Activated naive CD4-positive, alpha-beta T cell treated with anti-CD3 and anti-CD28 coated beads, Interleukin-2, amount 10 ng/mL, durations not matched to agents 7 days and 5 days (primary cell): Measurements from ENCODE around the gene UBC.
"Not testable (repeated sequence)": the region's sequence is repeated elsewhere in the genome, so short reads cannot be mapped to it uniquely, and the experiment has no call there.

ENCODE experiments used
- CTCF ChIA-PET: fragments of 350-600 bp; sonication (Branson Sonifier 250); formaldehyde crosslinking; loops from one replicate; lab custom pipeline; 2021; ENCODE audit warnings: antibody characterized with exemption; lab: Charles Lee
- DNase-seq: peaks from one replicate; pipeline ENCODE4 v3.0.0-alpha.2; 2020
- H3K27ac Mint-ChIP-seq: one replicate; pipeline ENCODE4 v1.8.0; 2021; ENCODE audit warnings: mild to moderate bottlenecking, moderate library complexity, mixed read lengths
- H3K27me3 Mint-ChIP-seq: one replicate; pipeline ENCODE4 v1.8.0; 2021; ENCODE audit warnings: mild to moderate bottlenecking, mixed read lengths
- H3K36me3 Mint-ChIP-seq: one replicate; pipeline ENCODE4 v1.8.0; 2021; ENCODE audit warnings: mixed read lengths
- H3K4me1 Mint-ChIP-seq: one replicate; pipeline ENCODE4 v1.8.0; 2021; ENCODE audit warnings: mixed read lengths
- H3K4me3 Mint-ChIP-seq: one replicate; pipeline ENCODE4 v1.8.0; 2021; ENCODE audit warnings: mild to moderate bottlenecking, moderate library complexity, mixed read lengths
- H3K9me3 Mint-ChIP-seq: one replicate; pipeline ENCODE4 v1.8.0; 2021; ENCODE audit warnings: mixed read lengths

Gene UBC

GRCh38 chr12:124941170-124941527 is 26.7 kb upstream of the UBC start:
- H3K4me1 Mint-ChIP-seq = peaks cover 22% of the 10 kb centered on the region
- CTCF ChIA-PET = interaction anchor here (0.5 to 8.7 kb wide), 21 partner anchors 11 to 241 kb away, joined by 3 to 156 read pairs (median 4); partner anchors contain the start of genes AACS, BRI3BP and UBC
- H3K27ac Mint-ChIP-seq = no peak overlapping the region
- no peaks in the 10 kb centered on the region for H3K9me3 Mint-ChIP-seq
- H3K27me3 Mint-ChIP-seq = no peaks in the 10 kb centered on the region
- no peak for DNase-seq
- H3K36me3 Mint-ChIP-seq = peaks cover 10% of the 10 kb centered on the region
- no peak overlapping the region for H3K4me3 Mint-ChIP-seq

GRCh38 chr12:124940393-124941169 is 26.1 kb upstream of the UBC start:
- peaks cover 7% of the 10 kb centered on the region for H3K36me3 Mint-ChIP-seq
- CTCF ChIA-PET = interaction anchor here (0.5 to 8.7 kb wide), 23 partner anchors 10 to 242 kb away, joined by 3 to 156 read pairs (median 4); partner anchors contain the start of genes AACS, BRI3BP and UBC
- H3K4me3 Mint-ChIP-seq = no peak overlapping the region
- no peak overlapping the region for H3K27ac Mint-ChIP-seq
- DNase-seq = peak; percentile 90
- H3K9me3 Mint-ChIP-seq = no peaks in the 10 kb centered on the region
- peaks cover 24% of the 10 kb centered on the region for H3K4me1 Mint-ChIP-seq
- no peaks in the 10 kb centered on the region for H3K27me3 Mint-ChIP-seq

GRCh38 chr12:124940143-124940392 is 25.6 kb upstream of the UBC start:
- DNase-seq = no peak
- peaks cover 24% of the 10 kb centered on the region for H3K4me1 Mint-ChIP-seq
- H3K36me3 Mint-ChIP-seq = peaks cover 9% of the 10 kb centered on the region
- CTCF ChIA-PET = interaction anchor here (1.0 to 8.7 kb wide), 18 partner anchors 10 to 130 kb away, joined by 3 to 156 read pairs (median 4); partner anchors contain the start of genes AACS, BRI3BP and UBC
- H3K4me3 Mint-ChIP-seq = no peak overlapping the region
- no peak overlapping the region for H3K27ac Mint-ChIP-seq
- H3K9me3 Mint-ChIP-seq = no peaks in the 10 kb centered on the region
- H3K27me3 Mint-ChIP-seq = no peaks in the 10 kb centered on the region

- Mint-ChIP-seq H3K27ac (no peak overlapping the region), H3K9me3 (no peaks in the 10 kb centered on the region), H3K27me3 (no peaks in the 10 kb centered on the region), H3K4me3 (no peak overlapping the region), H3K4me1 (peaks cover 24% of the 10 kb centered on the region), H3K36me3 (peaks cover 9% of the 10 kb centered on the region)
- peak; percentile 90 for DNase-seq
- CTCF ChIA-PET = interaction anchor here (1.1 to 8.7 kb wide), 12 partner anchors 12 to 130 kb away, joined by 3 to 156 read pairs (median 7); partner anchors contain the start of genes AACS, BRI3BP and UBC
Observed at GRCh38 chr12:124939421-124940142, 25.1 kb upstream of the UBC start.

- CTCF ChIA-PET = interaction anchor here (1.4 to 8.7 kb wide), 5 partner anchors 11 to 36 kb away, joined by 4 to 156 read pairs (median 24); partner anchors contain the start of gene UBC
- Mint-ChIP-seq H3K4me1 (peaks cover 24% of the 10 kb centered on the region), H3K36me3 (peaks cover 11% of the 10 kb centered on the region), H3K4me3 (no peak overlapping the region), H3K27me3 (no peaks in the 10 kb centered on the region), H3K27ac (no peak overlapping the region), H3K9me3 (no peaks in the 10 kb centered on the region)
- DNase-seq = peak; percentile 76
Observed at GRCh38 chr12:124939079-124939420, 24.6 kb upstream of the UBC start.

GRCh38 chr12:124938587-124938986 is 24.1 kb upstream of the UBC start:
- CTCF ChIA-PET = interaction anchor here (1.4 to 8.7 kb wide), 5 partner anchors 11 to 35 kb away, joined by 4 to 156 read pairs (median 24); partner anchors contain the start of gene UBC
- H3K27me3 Mint-ChIP-seq = no peaks in the 10 kb centered on the region
- H3K27ac Mint-ChIP-seq = no peak overlapping the region

GRCh38 chr12:124938108-124938507 is 23.7 kb upstream of the UBC start:
- Mint-ChIP-seq H3K4me3 (no peak overlapping the region), H3K4me1 (peaks cover 24% of the 10 kb centered on the region), H3K9me3 (no peaks in the 10 kb centered on the region), H3K27ac (no peak overlapping the region), H3K27me3 (no peaks in the 10 kb centered on the region), H3K36me3 (peaks cover 9% of the 10 kb centered on the region)
- CTCF ChIA-PET = interaction anchor here (0.9 to 8.7 kb wide), 6 partner anchors 10 to 35 kb away, joined by 3 to 156 read pairs (median 16); partner anchors contain the start of gene UBC
- DNase-seq = no peak

More at GRCh38 chr12:124938587-124938986, 24.1 kb upstream of the UBC start:
- H3K4me1 Mint-ChIP-seq = peaks cover 24% of the 10 kb centered on the region
- no peak overlapping the region for H3K4me3 Mint-ChIP-seq
- DNase-seq = no peak
- H3K36me3 Mint-ChIP-seq = peaks cover 11% of the 10 kb centered on the region
- no peaks in the 10 kb centered on the region for H3K9me3 Mint-ChIP-seq

GRCh38 chr12:124931528-124931927 is 17.1 kb upstream of the UBC start:
- CTCF ChIA-PET = interaction anchor here (1.4 to 3.0 kb wide), 2 partner anchors 21 to 25 kb away, joined by 3 to 13 read pairs; no protein-coding TSS in a partner anchor
- not testable (repeated sequence) for H3K9me3 Mint-ChIP-seq, DNase-seq, H3K4me3 Mint-ChIP-seq, H3K27ac Mint-ChIP-seq
- peaks cover 19% of the 10 kb centered on the region for H3K27me3 Mint-ChIP-seq
- H3K36me3 Mint-ChIP-seq = peaks cover 14% of the 10 kb centered on the region
- H3K4me1 Mint-ChIP-seq = peaks cover 30% of the 10 kb centered on the region

- no peak overlapping the region for H3K27ac Mint-ChIP-seq
- H3K4me3 Mint-ChIP-seq = no peak overlapping the region
- CTCF ChIA-PET = interaction anchor here (0.7 to 3.0 kb wide), 4 partner anchors 9 to 24 kb away, joined by 3 to 13 read pairs (median 3); no protein-coding TSS in a partner anchor
- H3K9me3 Mint-ChIP-seq = no peaks in the 10 kb centered on the region
- peaks cover 13% of the 10 kb centered on the region for H3K36me3 Mint-ChIP-seq
- no peak for DNase-seq
- peaks cover 19% of the 10 kb centered on the region for H3K27me3 Mint-ChIP-seq
- peaks cover 32% of the 10 kb centered on the region for H3K4me1 Mint-ChIP-seq
Observed at GRCh38 chr12:124930586-124930985, 16.1 kb upstream of the UBC start.

GRCh38 chr12:124929649-124930419 is 15.4 kb upstream of the UBC start:
- CTCF ChIA-PET = interaction anchor here (0.7 to 3.0 kb wide), 3 partner anchors 8 to 23 kb away, joined by 3 to 13 read pairs (median 3); no protein-coding TSS in a partner anchor
- Mint-ChIP-seq H3K27ac (no peak overlapping the region), H3K36me3 (peaks cover 10% of the 10 kb centered on the region), H3K9me3 (no peaks in the 10 kb centered on the region), H3K27me3 (peaks cover 19% of the 10 kb centered on the region), H3K4me3 (no peak overlapping the region), H3K4me1 (peaks cover 34% of the 10 kb centered on the region)
- no peak for DNase-seq

GRCh38 chr12:124928912-124929530 is 14.6 kb upstream of the UBC start:
- Mint-ChIP-seq H3K4me3 (peak overlapping the region; percentile 86), H3K9me3 (no peaks in the 10 kb centered on the region), H3K27ac (peak overlapping the region; percentile 95), H3K4me1 (peaks cover 35% of the 10 kb centered on the region), H3K36me3 (peaks cover 8% of the 10 kb centered on the region), H3K27me3 (peaks cover 19% of the 10 kb centered on the region)
- DNase-seq = no peak
- CTCF ChIA-PET = interaction anchor here (1.8 to 2.6 kb wide), 4 partner anchors 9 to 23 kb away, joined by 6 to 21 read pairs (median 10); partner anchors contain the start of gene UBC

- H3K4me1 Mint-ChIP-seq = peaks cover 37% of the 10 kb centered on the region
- peak; percentile 51 for DNase-seq
Observed at GRCh38 chr12:124928095-124928911, 13.9 kb upstream of the UBC start.

More at GRCh38 chr12:124928095-124928911, 13.9 kb upstream of the UBC start:
- Mint-ChIP-seq H3K9me3 (no peaks in the 10 kb centered on the region), H3K27me3 (peaks cover 19% of the 10 kb centered on the region), H3K27ac (peak overlapping the region; percentile 95), H3K36me3 (peaks cover 8% of the 10 kb centered on the region), H3K4me3 (peak overlapping the region; percentile 86)
- CTCF ChIA-PET = interaction anchor here (1.5 to 2.6 kb wide), 5 partner anchors 10 to 22 kb away, joined by 6 to 21 read pairs (median 9); partner anchors contain the start of gene UBC
